HepG2 (cell line): ENCODE measurements around the gene RNPC3. TPM values are rescaled to one million over a fixed set of nuclear protein-coding genes. Genes with fewer than 3 reads are reported as not detected.
"Not testable (repeated sequence)": the region's sequence is repeated elsewhere in the genome, so short reads cannot be mapped to it uniquely, and the experiment has no call there.

ENCODE experiments used
- ATAC-seq: fragments of 200-7000 bp; cut with Tn5 transposase; 3 replicates; pipeline ENCODE4 v1.9.1; 2020; ENCODE audit warnings: mild to moderate bottlenecking, moderate library complexity
- BruUV-seq: library from RNA; stranded (reverse); fragments of 400-500 nt; replicated peaks from 2 replicates; lab custom pipeline; 2021; lab: Mats Ljungman, UMichigan
- CTCF ChIA-PET: fragments of 300-600 bp; formaldehyde crosslinking; extraction: SDS; loops from one replicate; lab custom pipeline; 2021; ENCODE audit warnings: low total read pairs, inconsistent platforms, low intra/inter-chr PET ratio; lab: Yijun Ruan, JAX
- POLR2A ChIA-PET: fragments of 350-600 bp; sonication (Branson Sonifier 250); formaldehyde crosslinking; loops from one replicate; lab custom pipeline; 2020; ENCODE audit warnings: antibody characterized with exemption, inconsistent platforms; lab: Yijun Ruan, JAX
- DNase-seq: peaks from one replicate; pipeline ENCODE4 v3.0.0-alpha.2; 2015; ENCODE audit warnings: low spot score
- FAIRE-seq: peaks from 3 replicates; lab custom pipeline; 2011; peaks lifted over from hg19 to GRCh38; lab: Jason Lieb, UNC
- H2AFZ ChIP-seq: one replicate; pipeline ENCODE4 v1.6.1; 2011; ENCODE audit warnings: low read length, inconsistent platforms
- H3K27ac ChIP-seq: fragments of 300-600 bp; 3 replicates; pipeline ENCODE4 v1.8.0; 2011; ENCODE audit warnings: mixed run types, mild to moderate bottlenecking, mixed read lengths, low read length, inconsistent platforms; ENCODE audit not compliant: insufficient read depth; ENCODE audit errors: extremely low read length
- H3K27me3 ChIP-seq, 2 experiments: fragments of 200-600 bp in 1 of 2; 2 replicates in 1 of 2; 3 replicates in 1 of 2; pipeline versions ENCODE4 v1.6.0 to v1.8.0; 2011; ENCODE audit warnings: low read length in 2 of 2, mild to moderate bottlenecking in 2 of 2, moderate library complexity in 2 of 2, inconsistent platforms in 1 of 2; ENCODE audit not compliant: insufficient read depth in 2 of 2, control insufficient read depth in 1 of 2
- H3K36me3 ChIP-seq, 2 experiments: fragments of 200-600 bp in 1 of 2; replicated peaks in 1 of 2; 2 replicates in 1 of 2; 3 replicates in 1 of 2; pipeline versions ENCODE4 v1.5.1 to v1.8.0; 2011; ENCODE audit warnings: low read length in 2 of 2, inconsistent platforms in 1 of 2; ENCODE audit not compliant: insufficient read depth in 2 of 2, control insufficient read depth in 1 of 2
- H3K4me1 ChIP-seq: 2 replicates; pipeline ENCODE4 v1.5.1; 2012; ENCODE audit warnings: low read length, inconsistent platforms; ENCODE audit not compliant: insufficient read depth
- H3K4me2 ChIP-seq: 2 replicates; pipeline ENCODE4 v1.6.0; 2011; ENCODE audit warnings: low read depth, low read length, inconsistent platforms
- H3K4me3 ChIP-seq, 3 experiments: fragments of 200-600 bp in 1 of 3; sonication (generic), shearing (Covaris generic) in 1 of 3; replicated peaks in 1 of 3; 2 replicates each; pipeline ENCODE4 v1.5.1; 2011 to 2016; ENCODE audit warnings: low read length in 3 of 3, inconsistent platforms in 2 of 3, low read depth in 2 of 3, mild to moderate bottlenecking in 2 of 3, control low read depth in 1 of 3, mixed read lengths in 1 of 3; ENCODE audit not compliant: insufficient read depth in 1 of 3
- H3K79me2 ChIP-seq: one replicate; pipeline ENCODE4 v1.6.1; 2011; ENCODE audit warnings: low read length, inconsistent platforms; ENCODE audit not compliant: insufficient read depth
- H3K9ac ChIP-seq: 2 replicates; pipeline ENCODE4 v1.6.0; 2011; ENCODE audit warnings: mild to moderate bottlenecking, low read depth, low read length, inconsistent platforms; ENCODE audit not compliant: insufficient read depth
- H3K9me3 ChIP-seq: 2 replicates; pipeline ENCODE4 v1.5.1; 2012; ENCODE audit warnings: mild to moderate bottlenecking, low read length
- H4K20me1 ChIP-seq: 2 replicates; pipeline ENCODE4 v1.6.0; 2011; ENCODE audit warnings: inconsistent platforms, mild to moderate bottlenecking, low read length, moderate library complexity; ENCODE audit not compliant: insufficient read depth
- CCDC6 ChIP-seq: sonication (generic); formaldehyde crosslinking; IDR thresholded peaks from 2 replicates; pipeline ENCODE4 v1.8.1; 2022; ENCODE audit warnings: mild to moderate bottlenecking, missing genetic modification reagents, moderate library complexity
- GATAD1 ChIP-seq: IDR thresholded peaks from 2 replicates; pipeline ENCODE4 v1.6.1; 2016; ENCODE audit warnings: missing genetic modification reagents, missing compliant biosample characterization
- KDM2A ChIP-seq: sonication (generic); formaldehyde crosslinking; IDR thresholded peaks from 2 replicates; pipeline ENCODE4 v1.4.0; 2020; ENCODE audit warnings: low read depth, missing genetic modification reagents, borderline replicate concordance
- NONO ChIP-seq, 2 experiments: fragments of 450-650 bp in 1 of 2; sonication (generic) in 1 of 2; formaldehyde crosslinking in 1 of 2; IDR thresholded peaks in 1 of 2; conservative IDR thresholded peaks in 1 of 2; 2 replicates each; pipeline versions ENCODE4 v1.6.1 to v1.8.0; 2017 to 2022; ENCODE audit warnings: mild to moderate bottlenecking in 1 of 2, missing genetic modification reagents in 1 of 2, moderate library complexity in 1 of 2
- ZNF18 ChIP-seq: sonication (generic); formaldehyde crosslinking; IDR thresholded peaks from 2 replicates; pipeline ENCODE4 v1.8.0; 2022; ENCODE audit warnings: mild to moderate bottlenecking, missing genetic modification reagents; ENCODE audit not compliant: insufficient replicate concordance
- ZNF761 ChIP-seq: sonication (generic); formaldehyde crosslinking; conservative IDR thresholded peaks from 2 replicates; pipeline ENCODE4 v1.4.0; 2020; ENCODE audit warnings: mild to moderate bottlenecking, missing genetic modification reagents
- WGBS: methylation state at CpG from one replicate; pipeline ENCODE4 v1.1.6; 2017; ENCODE audit warnings: low lambda C conversion rate; 5-methylcytosine and 5-hydroxymethylcytosine counted together
- in situ Hi-C: cut with HindIII; loops from 2 replicates; pipeline ENCODE4 v1.10.0; 2017; ENCODE audit warnings: low pct_unique_long_range_greater_than_20kb; ENCODE audit not compliant: extremely low pct_ligation_motif_present
- intact Hi-C: fragments of 100-400 bp; cut with micrococcal nuclease; formaldehyde crosslinking; loops from one replicate; pipeline ENCODE4 v1.10.0; 2022; ENCODE audit not compliant: unreplicated experiment
- polyA plus RNA-seq, 8 experiments: library from polyadenylated mRNA; depleted of rRNA in 3 of 8; stranded (reverse) in 7 of 8; unstranded in 1 of 8; fragments of >200 nt; fragmentation: Illumina TruSeq in 4 of 8; extraction: Trizol in 4 of 8; gene quantifications; 2 replicates each; pipeline versions ENCODE4 v1.2.1 to v1.2.3, GENCODE V29; 2011 to 2016; ENCODE audit warnings: low read depth in 4 of 8, missing spikeins in 1 of 8, mixed read lengths in 1 of 8; ENCODE audit not compliant: insufficient read depth in 1 of 8
- total RNA-seq, 5 experiments: library from RNA; depleted of rRNA; stranded (reverse); fragments of >200 nt; fragmentation: Illumina TruSeq; extraction: Trizol; gene quantifications; 2 replicates each; pipeline ENCODE4 v1.2.3, GENCODE V29; 2016; ENCODE audit warnings: low read depth in 1 of 5
- TF ChIP-seq, protein P1 (sequence below): sonication (generic); formaldehyde crosslinking; IDR thresholded peaks from 2 replicates; pipeline ENCODE4 v1.5.0; 2020; ENCODE audit warnings: missing genetic modification reagents
- TF ChIP-seq, protein P2 (sequence below): sonication (generic); formaldehyde crosslinking; IDR thresholded peaks from 2 replicates; pipeline ENCODE4 v1.4.0; 2020; ENCODE audit warnings: missing genetic modification reagents, borderline replicate concordance

The RNPC3 gene
- total and polyA plus RNA-seq, 2 of the 13 experiments (the other 11 are each of a cell fraction or from before 2014, with no cell fraction given) = 9.1 to 22.1 TPM

DNA sequence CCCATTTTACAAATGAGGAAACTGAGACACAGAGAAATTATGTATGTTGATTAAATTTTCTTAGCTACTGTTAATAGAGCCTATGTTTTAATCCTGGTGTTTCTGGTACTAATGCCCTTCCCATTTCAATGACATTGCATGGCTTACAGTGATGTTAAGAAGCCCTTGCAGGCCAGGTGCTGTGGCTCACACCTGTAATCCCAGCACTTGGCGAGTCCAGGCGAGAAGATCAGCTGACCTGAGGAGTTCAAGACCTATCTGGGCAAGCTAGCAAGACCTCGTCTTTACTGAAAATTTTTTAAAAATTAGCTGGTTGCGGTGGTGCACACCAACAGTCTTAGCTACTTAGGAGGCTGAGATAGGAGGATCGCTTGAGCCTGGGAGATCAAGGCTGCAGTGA is 51.3 kb downstream of the RNPC3 start:
- intact Hi-C loops, H3K4me2 ChIP-seq, in situ Hi-C loops, FAIRE-seq, ATAC-seq, POLR2A ChIA-PET, H3K4me3 ChIP-seq, CTCF ChIA-PET, H3K36me3 ChIP-seq, H3K9me3 ChIP-seq, H3K27me3 ChIP-seq, H2AFZ ChIP-seq, H3K79me2 ChIP-seq, H3K4me1 ChIP-seq, DNase-seq, H3K9ac ChIP-seq, BruUV-seq, H4K20me1 ChIP-seq, H3K27ac ChIP-seq: not testable (repeated sequence)
- 42% methylated on average over 4 of the region's 5 CpGs for WGBS

- BruUV-seq = no TSS peak
- ATAC-seq (no peak), FAIRE-seq (no peak)
- Histone ChIP-seq H3K79me2 (no peaks in the 10 kb centered on the region), H3K4me2 (no peak overlapping the region), H3K9me3 (no peaks in the 10 kb centered on the region), H2AFZ (no peak overlapping the region)
- POLR2A ChIA-PET = no interaction called here
- 0% methylated on average over 1 of the region's 1 CpG for WGBS
- no peak for TF ChIP-seq CCDC6 (CRISPR knock-in tag)
- no peak for TF ChIP-seq ZNF18 (CRISPR knock-in tag)
- TF ChIP-seq, protein P1, sequence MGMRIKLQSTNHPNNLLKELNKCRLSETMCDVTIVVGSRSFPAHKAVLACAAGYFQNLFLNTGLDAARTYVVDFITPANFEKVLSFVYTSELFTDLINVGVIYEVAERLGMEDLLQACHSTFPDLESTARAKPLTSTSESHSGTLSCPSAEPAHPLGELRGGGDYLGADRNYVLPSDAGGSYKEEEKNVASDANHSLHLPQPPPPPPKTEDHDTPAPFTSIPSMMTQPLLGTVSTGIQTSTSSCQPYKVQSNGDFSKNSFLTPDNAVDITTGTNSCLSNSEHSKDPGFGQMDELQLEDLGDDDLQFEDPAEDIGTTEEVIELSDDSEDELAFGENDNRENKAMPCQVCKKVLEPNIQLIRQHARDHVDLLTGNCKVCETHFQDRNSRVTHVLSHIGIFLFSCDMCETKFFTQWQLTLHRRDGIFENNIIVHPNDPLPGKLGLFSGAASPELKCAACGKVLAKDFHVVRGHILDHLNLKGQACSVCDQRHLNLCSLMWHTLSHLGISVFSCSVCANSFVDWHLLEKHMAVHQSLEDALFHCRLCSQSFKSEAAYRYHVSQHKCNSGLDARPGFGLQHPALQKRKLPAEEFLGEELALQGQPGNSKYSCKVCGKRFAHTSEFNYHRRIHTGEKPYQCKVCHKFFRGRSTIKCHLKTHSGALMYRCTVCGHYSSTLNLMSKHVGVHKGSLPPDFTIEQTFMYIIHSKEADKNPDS (CRISPR knock-in tag) = no peak
- no peak for TF ChIP-seq GATAD1 (CRISPR knock-in tag)
- no peak for TF ChIP-seq NONO (IDR thresholded peaks at IDR 0.05)
- TF ChIP-seq NONO (CRISPR knock-in tag; conservative IDR thresholded peaks at IDR 0.05) = no peak
- TF ChIP-seq KDM2A (CRISPR knock-in tag) = no peak
- no peak for TF ChIP-seq ZNF761 (CRISPR knock-in tag)
- TF ChIP-seq, protein P2, sequence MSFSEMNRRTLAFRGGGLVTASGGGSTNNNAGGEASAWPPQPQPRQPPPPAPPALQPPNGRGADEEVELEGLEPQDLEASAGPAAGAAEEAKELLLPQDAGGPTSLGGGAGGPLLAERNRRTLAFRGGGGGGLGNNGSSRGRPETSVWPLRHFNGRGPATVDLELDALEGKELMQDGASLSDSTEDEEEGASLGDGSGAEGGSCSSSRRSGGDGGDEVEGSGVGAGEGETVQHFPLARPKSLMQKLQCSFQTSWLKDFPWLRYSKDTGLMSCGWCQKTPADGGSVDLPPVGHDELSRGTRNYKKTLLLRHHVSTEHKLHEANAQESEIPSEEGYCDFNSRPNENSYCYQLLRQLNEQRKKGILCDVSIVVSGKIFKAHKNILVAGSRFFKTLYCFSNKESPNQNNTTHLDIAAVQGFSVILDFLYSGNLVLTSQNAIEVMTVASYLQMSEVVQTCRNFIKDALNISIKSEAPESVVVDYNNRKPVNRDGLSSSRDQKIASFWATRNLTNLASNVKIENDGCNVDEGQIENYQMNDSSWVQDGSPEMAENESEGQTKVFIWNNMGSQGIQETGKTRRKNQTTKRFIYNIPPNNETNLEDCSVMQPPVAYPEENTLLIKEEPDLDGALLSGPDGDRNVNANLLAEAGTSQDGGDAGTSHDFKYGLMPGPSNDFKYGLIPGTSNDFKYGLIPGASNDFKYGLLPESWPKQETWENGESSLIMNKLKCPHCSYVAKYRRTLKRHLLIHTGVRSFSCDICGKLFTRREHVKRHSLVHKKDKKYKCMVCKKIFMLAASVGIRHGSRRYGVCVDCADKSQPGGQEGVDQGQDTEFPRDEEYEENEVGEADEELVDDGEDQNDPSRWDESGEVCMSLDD (CRISPR knock-in tag) = no peak
- TF ChIP-seq, all 625 proteins: peak for 0
- Histone ChIP-seq H4K20me1 (no peaks in the 10 kb centered on the region), H3K9ac (no peak overlapping the region), H3K4me1 (no peaks in the 10 kb centered on the region), H3K27me3 (no peaks in the 10 kb centered on the region; a peak in 1 of 5 replicates), H3K4me3 (no peak overlapping the region), H3K36me3 (no peaks in the 10 kb centered on the region), H3K27ac (no peak overlapping the region)
- in situ Hi-C loops (no loop called here), intact Hi-C loops (no loop called here)
- no peak for DNase-seq
- CTCF ChIA-PET = no interaction called here
Observed at GRCh38 chr1:103582464-103582863, 57.0 kb downstream of the RNPC3 start.
